BLaER1 treated with 17β-estradiol and CSF1 and Interleukin-3, amounts not matched to agents 10 nM and 100 nM (cell line): ENCODE data around the gene CSNK1D.

Experiments
- H3K27ac ChIP-seq, 11 experiments: shearing (Covaris generic); formaldehyde crosslinking; 2 replicates each; pipeline ENCODE4 v1.8.1; 2022
- H3K27me3 ChIP-seq, 11 experiments: shearing (Covaris generic); formaldehyde crosslinking; 2 replicates each; pipeline ENCODE4 v1.8.1; 2022
- H3K36me3 ChIP-seq, 11 experiments: shearing (Covaris generic); formaldehyde crosslinking; 2 replicates each; pipeline ENCODE4 v1.8.1; 2022
- H3K4me1 ChIP-seq, 10 experiments: shearing (Covaris generic); formaldehyde crosslinking; 2 replicates each; pipeline ENCODE4 v1.8.1; 2022
- H3K4me2 ChIP-seq, 11 experiments: shearing (Covaris generic); formaldehyde crosslinking; 2 replicates each; pipeline ENCODE4 v1.8.1; 2022
- H3K4me3 ChIP-seq, 10 experiments: shearing (Covaris generic); formaldehyde crosslinking; 2 replicates each; pipeline ENCODE4 v1.8.1; 2022
- H3K9ac ChIP-seq, 11 experiments: shearing (Covaris generic); formaldehyde crosslinking; 2 replicates each; pipeline ENCODE4 v1.8.1; 2022
- H3K9me3 ChIP-seq, 11 experiments: shearing (Covaris generic); formaldehyde crosslinking; replicated peaks in 1 of 11; 2 replicates each; pipeline ENCODE4 v1.8.1; 2022
- H4K20me1 ChIP-seq, 11 experiments: shearing (Covaris generic); formaldehyde crosslinking; 2 replicates each; pipeline ENCODE4 v1.8.1; 2022
- Cebpa-rat ChIP-seq, 11 experiments: shearing (Covaris generic); IDR thresholded peaks; 2 replicates each; pipeline ENCODE4 v1.8.1; 2022

CSNK1D gene

DNA sequence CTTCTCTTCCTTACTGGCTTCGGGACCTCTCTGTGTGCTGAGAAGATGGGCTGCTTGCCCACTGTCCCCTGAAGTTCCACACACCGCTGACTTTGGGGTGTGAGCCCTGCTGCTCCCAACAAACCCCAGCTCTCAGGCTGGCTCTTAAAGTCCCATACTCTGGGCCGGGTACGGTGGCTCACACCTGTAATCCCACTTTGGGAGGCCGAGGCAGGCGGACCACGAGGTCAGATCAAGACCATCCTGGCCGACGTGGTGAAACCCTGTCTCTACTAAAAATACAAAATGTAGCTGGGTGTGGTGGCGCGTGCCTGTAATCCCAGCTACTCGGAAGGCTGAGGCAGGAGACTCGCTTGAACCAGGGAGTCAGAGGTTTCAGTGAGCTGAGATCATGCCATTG, 26.7 kb upstream of the CSNK1D start:
- TF ChIP-seq Cebpa-rat (IDR thresholded peaks at IDR 0.05) = no peak
- Histone ChIP-seq H3K27me3 (peaks cover 0 to 43% (median 14%) of the 10 kb centered on the region in 11 experiments; a peak in 13 of 22 replicates), H3K4me2 (peak overlapping the region in 10 of 11 experiments; percentile 52 to 100 (median 98); a peak in 18 of 22 replicates), H3K36me3 (no peaks in the 10 kb centered on the region), H3K27ac (no peak overlapping the region), H4K20me1 (peaks cover 0 to 36% (median 18%) of the 10 kb centered on the region in 11 experiments; a peak in 17 of 22 replicates), H3K4me3 (no peak overlapping the region), H3K9me3 (no peaks in the 10 kb centered on the region), H3K4me1 (peaks cover 77 to 99% (median 94%) of the 10 kb centered on the region in 10 experiments), H3K9ac (0 out of 22 replicates have a peak overlapping the region, but pooled peaks of 1 of the 11 experiments have one; percentile 66)

DNA sequence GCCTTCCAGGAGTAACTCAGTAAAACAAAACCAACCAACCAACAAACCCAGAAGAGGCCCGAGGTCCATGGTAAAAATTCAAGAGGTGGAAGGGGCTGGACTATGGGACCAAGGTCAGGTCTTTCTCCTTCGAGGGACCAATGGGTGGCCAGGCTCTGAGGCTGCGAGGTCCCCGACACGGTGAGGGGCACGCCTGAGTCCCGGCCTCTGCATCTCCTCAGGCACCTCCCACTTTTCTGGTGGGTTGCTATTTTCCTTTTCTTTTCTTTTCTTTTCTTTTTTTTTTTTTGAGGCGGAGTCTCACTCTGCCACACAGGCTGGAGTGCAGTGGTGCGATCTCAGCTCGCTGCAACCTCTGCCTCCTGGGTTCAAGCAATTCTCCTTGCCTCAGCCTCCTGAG, 26.0 kb upstream of the CSNK1D start:
- Histone ChIP-seq H3K9me3 (no peaks in the 10 kb centered on the region), H4K20me1 (peaks cover 0 to 33% (median 18%) of the 10 kb centered on the region in 11 experiments; a peak in 17 of 22 replicates), H3K9ac (peak overlapping the region in 5 of 11 experiments; percentile 5 to 84 (median 27); a peak in 4 of 22 replicates), H3K4me1 (peaks cover 79 to 99% (median 94%) of the 10 kb centered on the region in 10 experiments), H3K4me2 (peak overlapping the region; percentile 93 to 100 (median 98)), H3K36me3 (no peaks in the 10 kb centered on the region), H3K4me3 (peak overlapping the region in 1 of 10 experiments; percentile 59; a peak in 2 of 20 replicates), H3K27ac (peak overlapping the region in 5 of 11 experiments; percentile 87 to 90 (median 89); a peak in 8 of 22 replicates), H3K27me3 (peaks cover 0 to 37% (median 14%) of the 10 kb centered on the region in 11 experiments; a peak in 13 of 22 replicates)
- TF ChIP-seq Cebpa-rat (IDR thresholded peaks at IDR 0.05) = no peak

DNA sequence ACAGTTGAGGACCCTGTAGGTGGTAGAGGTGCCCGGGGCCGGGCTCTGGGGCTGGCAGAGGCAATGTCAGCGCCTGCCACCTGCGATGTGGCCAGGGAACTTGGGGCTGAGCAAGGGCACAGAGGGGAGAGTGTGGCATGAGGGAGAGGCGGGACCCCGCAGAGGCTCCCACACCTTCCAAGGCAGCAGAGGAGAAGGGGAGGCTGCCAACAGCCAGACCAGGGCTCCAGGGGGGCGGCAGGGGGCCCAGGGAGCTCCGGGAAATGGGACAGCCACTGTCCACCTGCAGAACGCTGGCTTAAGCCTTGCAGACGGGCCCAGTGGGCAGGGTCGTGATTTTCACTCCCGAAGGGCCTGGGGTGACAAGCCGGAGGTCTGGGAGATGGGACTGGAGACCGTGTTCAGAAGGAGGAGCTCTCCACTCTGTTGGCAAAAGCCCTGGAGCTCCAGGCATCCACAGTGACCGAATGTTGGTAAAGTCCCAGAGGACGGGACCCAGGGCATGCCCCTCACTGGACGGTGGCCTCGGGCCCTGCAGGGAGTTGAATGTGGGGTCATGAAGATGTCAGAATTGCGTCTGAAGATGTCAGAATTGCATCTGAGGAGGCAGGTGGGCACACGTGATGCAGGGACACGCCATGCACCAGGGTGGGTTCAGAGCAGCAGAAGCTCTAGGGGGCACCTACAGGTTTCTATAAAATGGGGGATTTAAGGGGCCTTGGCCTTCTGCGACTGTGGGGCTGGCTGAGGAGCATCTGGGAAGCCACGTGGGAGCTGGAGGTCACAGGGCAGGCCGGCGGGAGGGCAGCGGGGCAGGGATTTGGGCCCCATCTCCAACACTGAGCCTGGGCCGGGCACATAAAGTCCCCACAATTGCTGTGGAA, 25.3 kb upstream of the CSNK1D start:
- peak overlapping the region; percentile 93 to 100 (median 98) for H3K4me2 ChIP-seq

DNA sequence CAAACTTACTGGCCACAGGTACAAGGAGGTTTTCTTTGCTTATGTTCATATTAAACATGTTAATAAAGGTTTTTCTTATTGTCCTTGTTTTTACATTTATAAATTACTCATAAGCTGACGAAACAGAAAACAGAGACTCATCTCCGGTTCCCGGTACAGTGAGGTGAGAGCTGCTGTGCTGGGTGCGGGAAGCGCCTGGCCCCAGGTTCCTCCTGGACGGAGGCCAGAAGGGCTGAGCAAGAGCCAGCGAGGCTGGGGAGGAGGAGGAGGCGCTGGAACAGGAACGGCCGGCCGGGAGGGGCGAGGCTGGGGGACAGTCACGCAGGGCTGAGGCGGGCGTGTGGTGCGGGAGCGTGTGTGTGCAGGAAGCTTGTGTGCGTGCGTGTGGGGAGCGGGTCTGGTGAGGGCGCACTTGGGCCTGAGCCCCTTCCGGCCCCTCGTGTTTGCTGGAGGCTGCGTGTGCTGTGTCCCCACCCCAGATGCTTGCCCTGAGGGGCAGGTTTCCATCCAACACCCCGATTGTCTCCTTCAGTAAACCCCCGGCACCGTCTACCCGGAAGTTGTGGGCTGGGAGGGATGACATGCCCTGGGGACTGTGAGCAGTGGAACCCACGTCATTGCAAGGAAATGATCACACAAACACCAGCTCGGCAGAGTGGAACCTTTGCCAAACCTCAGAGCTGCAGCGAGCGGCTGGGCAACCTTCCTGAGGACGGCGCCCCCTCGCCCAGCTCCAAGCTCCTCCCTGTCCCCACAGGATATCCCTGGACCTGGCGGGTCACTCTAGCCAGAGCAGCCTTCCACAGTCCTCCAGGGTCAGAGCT, 24.4 kb upstream of the CSNK1D start:
- H3K36me3 ChIP-seq = no peaks in the 10 kb centered on the region
- H3K4me1 ChIP-seq = peaks cover 78 to 96% (median 91%) of the 10 kb centered on the region in 10 experiments
- no peaks in the 10 kb centered on the region for H3K9me3 ChIP-seq
- peak overlapping the region; percentile 73 to 90 (median 87); a peak in 21 of 22 replicates for H3K27ac ChIP-seq
- TF ChIP-seq Cebpa-rat (IDR thresholded peaks at IDR 0.05) = peak in 1 of 11 experiments; percentile 20; a peak in 1 of 22 replicates
- peak overlapping the region; percentile 70 to 84 (median 79) for H3K9ac ChIP-seq
- H4K20me1 ChIP-seq = peaks cover 0 to 21% (median 13%) of the 10 kb centered on the region in 11 experiments; a peak in 15 of 22 replicates
- peaks cover 0 to 22% (median 9%) of the 10 kb centered on the region in 11 experiments; a peak in 13 of 22 replicates for H3K27me3 ChIP-seq
- H3K4me3 ChIP-seq = peak overlapping the region; percentile 48 to 74 (median 60)
- H3K4me2 ChIP-seq = peak overlapping the region; percentile 93 to 100 (median 98)

More for the DNA sequence above, 25.3 kb upstream of the CSNK1D start:
- peak overlapping the region; percentile 48 to 74 (median 60) for H3K4me3 ChIP-seq
- H3K4me1 ChIP-seq = peaks cover 83 to 100% (median 96%) of the 10 kb centered on the region in 10 experiments
- TF ChIP-seq Cebpa-rat (IDR thresholded peaks at IDR 0.05) = no peak
- H3K27ac ChIP-seq = peak overlapping the region; percentile 61 to 90 (median 87)
- H4K20me1 ChIP-seq = peaks cover 0 to 30% (median 18%) of the 10 kb centered on the region in 11 experiments; a peak in 17 of 22 replicates
- H3K36me3 ChIP-seq = no peaks in the 10 kb centered on the region
- H3K27me3 ChIP-seq = peaks cover 0 to 30% (median 14%) of the 10 kb centered on the region in 11 experiments; a peak in 13 of 22 replicates
- no peaks in the 10 kb centered on the region for H3K9me3 ChIP-seq
- peak overlapping the region; percentile 70 to 84 (median 79); a peak in 21 of 22 replicates for H3K9ac ChIP-seq

DNA sequence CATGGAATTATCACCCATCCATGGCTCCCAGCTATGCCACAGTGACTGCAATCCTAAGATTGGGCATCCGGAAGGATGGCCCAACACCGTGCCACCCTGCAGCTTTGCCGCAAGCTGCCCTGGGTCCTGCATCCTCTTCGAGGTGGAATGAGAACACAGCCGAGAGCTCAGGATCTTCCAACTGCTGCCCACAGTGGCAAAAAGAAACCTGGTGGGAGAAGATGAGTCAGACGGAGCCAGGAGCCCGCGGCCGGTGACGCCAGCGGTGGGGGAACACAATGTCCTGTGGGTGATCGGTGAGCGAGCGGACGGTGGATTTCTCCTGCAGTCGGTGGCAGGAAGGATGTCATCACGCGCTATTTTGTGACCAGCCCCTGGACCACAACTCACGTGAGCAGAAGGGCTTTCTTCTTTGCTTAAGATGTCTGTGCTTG, 23.8 kb upstream of the CSNK1D start:
- Histone ChIP-seq H4K20me1 (peaks cover 0 to 15% (median 7%) of the 10 kb centered on the region in 11 experiments; a peak in 9 of 22 replicates), H3K4me2 (peak overlapping the region; percentile 93 to 100 (median 98)), H3K9ac (peak overlapping the region; percentile 70 to 84 (median 79)), H3K4me1 (peaks cover 72 to 92% (median 86%) of the 10 kb centered on the region in 10 experiments), H3K4me3 (peak overlapping the region; percentile 48 to 74 (median 60)), H3K36me3 (no peaks in the 10 kb centered on the region), H3K27me3 (peaks cover 0 to 16% (median 3%) of the 10 kb centered on the region in 11 experiments; a peak in 12 of 22 replicates), H3K9me3 (no peaks in the 10 kb centered on the region), H3K27ac (peak overlapping the region; percentile 73 to 90 (median 87); a peak in 21 of 22 replicates)
- TF ChIP-seq Cebpa-rat (IDR thresholded peaks at IDR 0.05) = no peak

DNA sequence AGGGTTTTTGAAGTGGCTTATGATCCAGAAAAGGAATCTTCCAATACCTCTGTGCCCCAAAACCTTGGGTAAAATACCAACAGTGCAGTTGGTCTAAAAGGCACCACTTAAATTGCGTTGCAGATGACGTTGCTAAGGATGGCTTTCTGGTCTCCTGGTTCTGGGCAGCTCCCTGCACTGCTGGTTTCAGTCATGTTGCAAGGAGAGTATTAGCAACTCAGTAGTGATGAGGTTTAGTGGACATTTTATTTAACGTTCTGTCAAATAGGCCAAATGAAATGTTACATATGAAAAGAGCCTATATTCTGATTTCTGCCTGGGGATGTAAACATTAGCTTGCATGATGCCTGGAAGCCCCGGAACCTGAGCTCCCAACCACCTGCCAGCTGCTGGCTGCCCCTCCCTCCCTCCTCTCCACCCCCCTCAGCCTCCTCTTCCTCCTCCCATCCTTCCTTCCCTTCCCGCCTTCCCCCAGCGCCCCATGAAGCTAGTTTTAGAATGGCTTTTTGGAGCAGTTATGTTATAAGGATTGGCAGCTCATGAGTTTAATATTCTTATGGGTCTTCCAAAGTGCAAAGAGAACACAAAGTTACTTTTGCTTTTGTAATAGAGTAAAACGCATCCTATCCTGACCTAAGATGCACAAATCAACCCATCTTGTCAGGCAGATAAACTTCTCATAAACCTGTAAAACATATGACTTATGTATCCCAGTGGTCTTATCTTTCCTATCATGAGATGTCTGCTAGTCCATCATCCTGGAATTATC, 23.2 kb upstream of the CSNK1D start:
- H3K27ac ChIP-seq = peak overlapping the region; percentile 73 to 90 (median 87); a peak in 17 of 22 replicates

DNA sequence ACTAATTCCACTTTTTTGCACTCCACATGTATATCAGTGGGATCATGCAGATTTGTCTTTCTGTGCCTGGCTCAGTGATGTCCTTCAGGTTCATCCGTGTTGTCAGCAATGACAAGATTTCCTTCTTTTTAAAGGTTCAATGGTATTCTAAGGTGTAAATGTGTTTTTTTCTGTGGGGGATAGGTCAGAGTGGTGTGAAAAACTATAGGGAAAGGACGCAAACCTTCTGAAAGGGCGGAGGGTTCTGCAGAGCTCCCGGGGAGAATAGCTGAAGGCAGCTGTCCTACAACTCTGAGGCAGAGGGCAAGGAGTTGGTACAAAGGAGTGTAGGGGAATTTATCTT, 21.9 kb upstream of the CSNK1D start:
- Histone ChIP-seq H3K9ac (no peak overlapping the region), H3K36me3 (no peaks in the 10 kb centered on the region), H3K9me3 (no peaks in the 10 kb centered on the region), H4K20me1 (no peaks in the 10 kb centered on the region; a peak in 1 of 22 replicates), H3K4me3 (no peak overlapping the region), H3K4me1 (peaks cover 66 to 86% (median 78%) of the 10 kb centered on the region in 10 experiments), H3K27me3 (no peaks in the 10 kb centered on the region), H3K27ac (no peak overlapping the region), H3K4me2 (peak overlapping the region in 7 of 11 experiments; percentile 12 to 100 (median 15); a peak in 7 of 22 replicates)
- TF ChIP-seq Cebpa-rat (IDR thresholded peaks at IDR 0.05) = no peak

More for the DNA sequence above, 23.2 kb upstream of the CSNK1D start:
- peaks cover 72 to 92% (median 85%) of the 10 kb centered on the region in 10 experiments for H3K4me1 ChIP-seq
- H3K27me3 ChIP-seq = peaks cover 0 to 10% (median 0%) of the 10 kb centered on the region in 11 experiments; a peak in 8 of 22 replicates
- H3K36me3 ChIP-seq = no peaks in the 10 kb centered on the region
- peak overlapping the region; percentile 48 to 74 (median 60) for H3K4me3 ChIP-seq
- no peak for TF ChIP-seq Cebpa-rat (IDR thresholded peaks at IDR 0.05)
- H3K4me2 ChIP-seq = peak overlapping the region; percentile 93 to 100 (median 98)
- H3K9ac ChIP-seq = peak overlapping the region in 10 of 11 experiments; percentile 73 to 84 (median 80); a peak in 19 of 22 replicates
- peaks cover 0 to 9% (median 1%) of the 10 kb centered on the region in 11 experiments; a peak in 7 of 22 replicates for H4K20me1 ChIP-seq
- H3K9me3 ChIP-seq = no peaks in the 10 kb centered on the region
